A549 (cell line): ENCODE data around the gene POPDC2. TPM values are rescaled to one million over a fixed set of nuclear protein-coding genes. Genes with fewer than 3 reads are reported as not detected.

Source experiments
- ATAC-seq, 2 experiments: fragments of 200-7000 bp in 1 of 2; fragments of >200 bp in 1 of 2; cut with Nextera tagmentation in 1 of 2; cut with Tn5 transposase in 1 of 2; 3 replicates each; pipeline versions ENCODE4 v1.8.0 to v1.9.1; 2018 to 2020; ENCODE audit warnings: mild to moderate bottlenecking in 1 of 2, moderate library complexity in 1 of 2
- CTCF ChIA-PET: fragments of 300-600 bp; sonication (Branson Sonifier 250); formaldehyde crosslinking; extraction: SDS; loops from one replicate; lab custom pipeline; 2021; ENCODE audit warnings: antibody characterized with exemption, inconsistent platforms; lab: Yijun Ruan, JAX
- POLR2A ChIA-PET: fragments of 350-600 bp; formaldehyde crosslinking; extraction: SDS; loops from one replicate; lab custom pipeline; 2021; ENCODE audit warnings: antibody characterized with exemption, inconsistent platforms; lab: Yijun Ruan, JAX
- DNase-seq, 2 experiments: peaks; one replicate each; pipeline versions ENCODE4 v3.0.0 to v3.0.0-alpha.2; 2011 to 2016; ENCODE audit warnings: low read depth in 1 of 2, low spot score in 1 of 2
- FAIRE-seq: peaks from 2 replicates; lab custom pipeline; 2011; peaks lifted over from hg19 to GRCh38; lab: Jason Lieb, UNC
- H3K27ac ChIP-seq, 2 experiments: fragments of >200 bp; sonication (Bioruptor Twin); formaldehyde crosslinking; 3 replicates each; pipeline ENCODE4 v1.5.1; 2016 to 2017
- H3K4me1 ChIP-seq: fragments of >200 bp; sonication (Bioruptor Twin); formaldehyde crosslinking; 3 replicates; pipeline ENCODE4 v1.6.1; 2016
- H3K4me2 ChIP-seq: fragments of >200 bp; sonication (Bioruptor Twin); formaldehyde crosslinking; 3 replicates; pipeline ENCODE4 v1.6.1; 2016
- H3K4me3 ChIP-seq: fragments of >200 bp; sonication (Bioruptor Twin); formaldehyde crosslinking; 3 replicates; pipeline ENCODE4 v1.5.1; 2016
- H3K9me3 ChIP-seq: fragments of >200 bp; sonication (Bioruptor Twin); formaldehyde crosslinking; 3 replicates; pipeline ENCODE4 v1.6.1; 2016
- CEBPB ChIP-seq, 2 experiments: fragments of >200 bp in 1 of 2; sonication (Bioruptor Twin) in 1 of 2; formaldehyde crosslinking in 1 of 2; IDR thresholded peaks; 2 replicates each; pipeline ENCODE4 v1.6.1; 2012 to 2016
- CHD2 ChIP-seq: fragments of 150-350 bp; IDR thresholded peaks from 2 replicates; pipeline ENCODE4 v1.6.1; 2014; ENCODE audit warnings: low read length; ENCODE audit not compliant: partially characterized antibody
- CHD4 ChIP-seq: fragments of 200-600 bp; sonication (generic); IDR thresholded peaks from 2 replicates; pipeline ENCODE4 v1.6.1; 2016; ENCODE audit warnings: antibody characterized with exemption, mild to moderate bottlenecking, borderline replicate concordance
- EP300 ChIP-seq, 2 experiments: fragments of >200 bp; sonication (Bioruptor Twin); formaldehyde crosslinking; IDR thresholded peaks; 2 replicates in 1 of 2; 3 replicates in 1 of 2; pipeline ENCODE4 v1.6.1; 2016 to 2017
- FOSB ChIP-seq: fragments of 250-450 bp; sonication (Bioruptor Pico); IDR thresholded peaks from 2 replicates; pipeline ENCODE4 v1.5.0; 2020; ENCODE audit warnings: mild to moderate bottlenecking, moderate library complexity
- FOSL2 ChIP-seq, 2 experiments: fragments of 450-650 bp in 1 of 2; fragments of >200 bp in 1 of 2; sonication (Bioruptor Twin) in 1 of 2; formaldehyde crosslinking; IDR thresholded peaks; 2 replicates each; pipeline versions ENCODE4 v1.5.0 to v1.6.1; 2016 to 2020; ENCODE audit warnings: mild to moderate bottlenecking in 1 of 2, moderate library complexity in 1 of 2
- FOXS1 ChIP-seq: fragments of 250-450 bp; sonication (Bioruptor Pico); IDR thresholded peaks from 2 replicates; pipeline ENCODE4 v1.5.0; 2020; ENCODE audit warnings: mild to moderate bottlenecking, moderate library complexity
- HES2 ChIP-seq: fragments of >200 bp; sonication (Bioruptor Twin); formaldehyde crosslinking; IDR thresholded peaks from 2 replicates; pipeline ENCODE4 v1.6.1; 2016
- HOXB13 ChIP-seq: fragments of 250-450 bp; sonication (Bioruptor Pico); IDR thresholded peaks from 2 replicates; pipeline ENCODE4 v1.5.0; 2020; ENCODE audit warnings: low read depth, mild to moderate bottlenecking, moderate library complexity
- KDM1A ChIP-seq: fragments of 200-600 bp; sonication (generic); IDR thresholded peaks from 2 replicates; pipeline ENCODE4 v1.6.1; 2016; ENCODE audit warnings: low read depth, mild to moderate bottlenecking
- KDM5A ChIP-seq: fragments of 200-600 bp; sonication (generic); IDR thresholded peaks from 2 replicates; pipeline ENCODE4 v1.6.1; 2016; ENCODE audit warnings: antibody characterized with exemption, mild to moderate bottlenecking
- MAZ ChIP-seq: fragments of 150-350 bp; IDR thresholded peaks from 2 replicates; pipeline ENCODE4 v1.6.1; 2014; ENCODE audit warnings: antibody characterized with exemption, low read depth, low read length, borderline replicate concordance
- NPAS2 ChIP-seq: fragments of 250-450 bp; sonication (Bioruptor Pico); IDR thresholded peaks from 2 replicates; pipeline ENCODE4 v1.8.0; 2022; ENCODE audit warnings: mild to moderate bottlenecking, moderate library complexity, borderline replicate concordance
- NR3C1 ChIP-seq: fragments of >200 bp; sonication (Bioruptor Twin); formaldehyde crosslinking; IDR thresholded peaks from 3 replicates; pipeline ENCODE4 v1.6.1; 2017
- POLR2A ChIP-seq: IDR thresholded peaks from 2 replicates; pipeline ENCODE4 v1.6.1; 2012; ENCODE audit warnings: mild to moderate bottlenecking, low read length
- RFX5 ChIP-seq: fragments of 450-650 bp; IDR thresholded peaks from 2 replicates; pipeline ENCODE4 v1.7.1; 2014; ENCODE audit warnings: antibody characterized with exemption, mild to moderate bottlenecking, moderate library complexity
- SREBF2 ChIP-seq: fragments of 450-650 bp; IDR thresholded peaks from 2 replicates; pipeline ENCODE4 v1.6.1; 2014; ENCODE audit warnings: mild to moderate bottlenecking, moderate library complexity
- TFCP2L1 ChIP-seq: fragments of 250-450 bp; sonication (Bioruptor Pico); IDR thresholded peaks from 2 replicates; pipeline ENCODE4 v1.5.0; 2021; ENCODE audit warnings: mild to moderate bottlenecking
- ZFP36 ChIP-seq: fragments of 450-650 bp; IDR thresholded peaks from 2 replicates; pipeline ENCODE4 v1.6.1; 2014; ENCODE audit warnings: borderline replicate concordance; ENCODE audit not compliant: partially characterized antibody
- ZNF302 ChIP-seq: fragments of 250-450 bp; sonication (Bioruptor Pico); IDR thresholded peaks from 2 replicates; pipeline ENCODE4 v1.9.0; 2021; ENCODE audit warnings: inconsistent platforms, mild to moderate bottlenecking, moderate library complexity
- ZSCAN20 ChIP-seq: fragments of 250-450 bp; sonication (Bioruptor Pico); IDR thresholded peaks from 2 replicates; pipeline ENCODE4 v1.8.0; 2022; ENCODE audit warnings: mild to moderate bottlenecking, moderate library complexity
- WGBS: methylation state at CpG from one replicate; pipeline ENCODE4 v1.1.6; 2017; ENCODE audit errors: missing lambda C conversion rate; 5-methylcytosine and 5-hydroxymethylcytosine counted together
- polyA plus RNA-seq, 4 experiments: library from polyadenylated mRNA; depleted of rRNA in 3 of 4; stranded (reverse); fragments of >200 nt; fragmentation: RNase III in 1 of 4; extraction: RNeasy Plus Mini Kit Qiagen cat#74134 plus additional on column Dnase treatment in 1 of 4; gene quantifications; 2 replicates in 3 of 4; 3 replicates in 1 of 4; pipeline ENCODE4 v1.2.3, GENCODE V29; 2011 to 2017

POPDC2 gene
- polyA plus RNA-seq, 2 of the 4 experiments (the other 2 are of a cell fraction): 0.17 to 0.62 TPM

GRCh38 chr3:119598410-119599098, 61.8 kb downstream of the POPDC2 start:
- FAIRE-seq: no peak
- ChIA-PET POLR2A (interaction anchor here (1.6 kb wide), 1 partner anchor 135 kb away, joined by 3 read pairs; the partner anchor contains the start of gene TMEM39A), CTCF (interaction anchor here (0.8 kb wide), 1 partner anchor 85 kb away, joined by 3 read pairs; no protein-coding TSS in a partner anchor)
- no peak overlapping the region for H3K27ac ChIP-seq
- H3K4me3 ChIP-seq: no peak overlapping the region
- no peaks in the 10 kb centered on the region for H3K9me3 ChIP-seq
- TF ChIP-seq FOSL2 (IDR thresholded peaks at IDR 0.05): no peak
- no peak for TF ChIP-seq FOSL2 (CRISPR knock-in tag; IDR thresholded peaks at IDR 0.05)
- TF ChIP-seq NPAS2 (CRISPR knock-in tag): no peak
- TF ChIP-seq CHD4: no peak
- DNase-seq: no peak
- no peak for ATAC-seq
- WGBS: 93% methylated on average over 1 of the region's 1 CpG
- H3K4me1 ChIP-seq: peaks cover 8% of the 10 kb centered on the region; the same call in 2 of the 3 replicates
- H3K4me2 ChIP-seq: no peak overlapping the region

GRCh38 chr3:119597548-119598288, 62.7 kb downstream of the POPDC2 start, which contains the start of gene PLA1A:
Gene PLA1A, plus strand, starts transcription at chr3:119597885. Its CDS starts 29 bp downstream, at chr3:119597914.
- no peak within 1 kb of the TSS for H3K4me3 ChIP-seq
- TF ChIP-seq ZSCAN20: no peak
- TF ChIP-seq KDM5A: no peak
- no peak for TF ChIP-seq POLR2A
- TF ChIP-seq CEBPB (IDR thresholded peaks at IDR 0.05): no peak
- no peak for TF ChIP-seq HES2
- no peak for TF ChIP-seq FOSL2 (IDR thresholded peaks at IDR 0.05)
- TF ChIP-seq FOSL2 (CRISPR knock-in tag; IDR thresholded peaks at IDR 0.05): no peak
- no peak for TF ChIP-seq HOXB13
- TF ChIP-seq KDM1A: no peak
- no peak for TF ChIP-seq NR3C1
- TF ChIP-seq, all 56 proteins: peak for 0
- H3K27ac ChIP-seq: peak within 1 kb of the TSS in 1 of 2 experiments; percentile 53; a peak in 2 of 6 replicates
- H3K4me1 ChIP-seq: peaks cover 8% of the 10 kb centered on the region; the same call in 2 of the 3 replicates
- H3K9me3 ChIP-seq: no peaks in the 10 kb centered on the region
- CTCF ChIA-PET: no interaction called here
- POLR2A ChIA-PET: no interaction called here
- 55% methylated on average over 7 of the region's 7 CpGs for WGBS
- FAIRE-seq (no peak), ATAC-seq (no peak), DNase-seq (peak in 1 of 2 experiments; percentile 19)
- peak within 1 kb of the TSS; percentile 30 for H3K4me2 ChIP-seq

- H3K4me3 ChIP-seq: no peak overlapping the region
- no peak overlapping the region for H3K27ac ChIP-seq
- no peaks in the 10 kb centered on the region for H3K9me3 ChIP-seq
- ATAC-seq (no peak), FAIRE-seq (no peak), DNase-seq (no peak)
- peaks cover 8% of the 10 kb centered on the region; the same call in 2 of the 3 replicates for H3K4me1 ChIP-seq
- no peak overlapping the region for H3K4me2 ChIP-seq
- WGBS: 92% methylated on average over 6 of the region's 6 CpGs
- TF ChIP-seq SREBF2: no peak
- TF ChIP-seq MAZ: no peak
- no peak for TF ChIP-seq KDM5A
- no peak for TF ChIP-seq ZNF302 (CRISPR knock-in tag)
- no peak for TF ChIP-seq CHD2
- TF ChIP-seq POLR2A: no peak
- no peak for TF ChIP-seq RFX5
- no peak for TF ChIP-seq ZFP36
- no peak for TF ChIP-seq FOXS1 (CRISPR knock-in tag)
- TF ChIP-seq FOSB: no peak
- no peak for TF ChIP-seq EP300 (IDR thresholded peaks at IDR 0.05)
- no peak for TF ChIP-seq TFCP2L1 (CRISPR knock-in tag)
- ChIA-PET CTCF (interaction anchor here (1.1 kb wide), 1 partner anchor 15 kb away, joined by 5 read pairs; no protein-coding TSS in a partner anchor), POLR2A (no interaction called here)
Observed at GRCh38 chr3:119596398-119596797, 64.0 kb downstream of the POPDC2 start.
